Fibroblast of skin of left quadriceps (primary cell): ENCODE data around the gene PLXNA4.
"Not testable (repeated sequence)": the region's sequence is repeated elsewhere in the genome, so short reads cannot be mapped to it uniquely, and the experiment has no call there.

Source experiments
- DNase-seq, 2 experiments: peaks; one replicate each; pipeline ENCODE4 v3.0.0-alpha.2; 2013; ENCODE audit warnings: low read depth in 2 of 2

The PLXNA4 gene

DNA sequence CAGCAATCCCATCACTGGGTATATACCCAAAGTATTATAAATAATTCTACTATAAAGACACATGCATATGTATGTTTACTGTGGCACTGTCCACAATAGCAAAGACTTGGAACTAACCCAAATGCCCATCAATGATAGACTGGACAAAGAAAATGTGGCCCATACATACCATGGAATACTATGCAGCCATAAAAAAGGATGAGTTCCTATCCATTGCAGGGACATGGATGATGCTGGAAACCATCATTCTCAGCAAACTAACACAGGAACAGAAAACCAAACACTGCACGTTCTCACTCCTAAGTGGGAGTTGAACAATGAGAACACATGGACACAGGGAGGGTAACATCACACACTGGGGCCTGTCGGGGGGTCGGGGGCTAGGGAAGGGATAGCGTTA lies 186.2 kb downstream of the PLXNA4 start:
- DNase-seq, result not testable (repeated sequence)

DNA sequence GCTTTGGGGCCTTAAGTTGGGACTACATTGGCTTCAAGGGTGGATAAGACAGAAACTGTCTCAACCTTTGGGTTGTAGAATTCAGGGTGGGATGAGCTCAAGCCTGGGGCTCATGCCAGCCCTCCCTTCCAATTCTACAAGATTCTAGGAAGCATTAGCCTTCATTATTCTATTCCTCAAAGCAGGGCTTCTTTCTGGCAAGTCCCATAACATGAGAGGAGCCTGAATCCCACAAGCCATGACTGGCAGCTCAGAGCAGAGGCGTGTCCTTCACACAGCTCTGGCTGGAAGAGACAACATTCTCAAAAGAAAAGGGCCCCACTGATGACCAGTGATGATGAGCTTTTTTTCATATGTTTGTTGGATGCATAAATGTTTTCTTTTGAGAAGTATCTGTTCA lies 187.6 kb downstream of the PLXNA4 start:
- DNase-seq, result no peak

GRCh38 chr7:132387596-132387995 lies 188.7 kb downstream of the PLXNA4 start:
- no peak for DNase-seq

DNA sequence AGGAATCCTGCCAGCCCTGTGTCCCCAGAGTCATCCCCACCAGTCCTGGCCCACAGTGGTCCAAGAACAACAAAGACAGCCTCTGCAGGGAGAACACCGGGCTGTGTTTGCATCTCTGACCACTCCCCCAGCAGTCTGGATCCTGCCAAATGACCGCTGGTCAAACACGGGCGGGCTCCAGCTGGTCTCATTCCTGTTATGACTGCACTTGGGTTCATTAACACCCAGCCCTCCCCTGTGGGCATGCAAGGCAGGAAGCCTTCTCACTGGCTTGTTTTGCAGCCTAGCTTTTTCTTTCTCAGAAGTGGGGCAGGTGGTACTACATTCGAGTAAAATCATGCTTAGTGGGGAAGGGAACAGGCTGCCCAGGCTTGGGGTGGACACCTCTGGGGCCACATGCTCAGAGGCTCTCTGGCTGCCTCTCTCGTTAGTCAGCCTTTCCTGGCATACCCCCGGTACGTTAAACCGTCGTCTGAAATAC lies 190.0 kb downstream of the PLXNA4 start:
- DNase-seq, result no peak

GRCh38 chr7:132383962-132384361 lies 192.3 kb downstream of the PLXNA4 start:
- no peak for DNase-seq

DNA sequence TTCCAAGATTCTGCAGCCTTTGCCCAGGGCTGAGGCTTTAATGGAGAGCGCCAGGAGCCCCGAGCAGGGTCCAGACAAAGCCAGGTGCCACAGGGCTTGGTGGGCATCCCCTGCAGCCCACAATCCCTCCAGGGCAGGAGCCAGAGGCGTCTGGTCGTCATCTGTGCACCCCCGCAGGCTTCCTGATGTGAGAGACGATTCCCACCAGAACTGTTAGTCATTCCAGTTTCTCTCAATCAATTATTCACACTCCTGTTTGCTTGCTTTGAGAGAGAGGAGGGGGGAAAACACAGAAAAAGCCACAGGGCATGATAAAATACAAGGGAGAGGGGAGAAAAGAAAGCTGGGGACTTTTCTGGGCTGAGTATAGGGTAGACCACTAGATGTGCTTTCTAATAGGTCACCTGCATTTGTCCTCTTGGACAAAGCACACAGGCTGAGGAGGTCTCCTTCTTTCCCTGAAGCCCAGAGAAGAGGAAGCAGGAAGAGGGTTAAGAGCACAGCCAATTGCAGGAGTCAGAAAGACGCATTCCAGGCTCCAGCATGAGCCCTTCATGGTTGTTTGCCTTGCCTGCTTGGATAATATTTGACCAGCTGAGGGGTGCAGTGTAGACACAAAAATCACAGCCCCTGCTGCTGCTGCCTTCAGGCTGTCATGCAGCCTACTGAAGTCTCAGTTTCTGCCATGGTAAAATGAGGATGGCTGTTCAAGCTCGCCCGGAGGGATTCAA lies 194.4 kb downstream of the PLXNA4 start:
- no peak for DNase-seq

DNA sequence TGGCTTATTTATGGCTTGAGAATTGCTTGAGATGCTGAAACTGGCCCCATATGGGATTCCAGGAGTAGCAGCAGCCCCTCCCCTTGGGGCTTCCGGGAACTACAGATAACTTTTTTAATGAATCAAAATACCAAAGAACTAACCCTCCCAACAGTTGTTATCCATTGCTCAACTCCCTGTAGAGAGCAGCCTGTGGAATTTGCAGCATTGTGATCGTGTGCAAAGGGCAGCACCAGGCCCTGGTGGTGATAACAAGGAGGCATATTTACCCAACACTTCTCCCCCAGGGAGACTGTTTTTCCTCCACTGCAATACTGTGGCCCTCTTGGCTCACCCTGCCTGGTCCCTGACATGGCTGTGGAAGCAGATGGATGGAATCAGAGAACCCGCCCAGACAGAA lies 196.2 kb downstream of the PLXNA4 start:
- peak; percentile 81 to 85 for DNase-seq

GRCh38 chr7:132379292-132379691 lies 197.0 kb downstream of the PLXNA4 start:
- DNase-seq, result no peak

DNA sequence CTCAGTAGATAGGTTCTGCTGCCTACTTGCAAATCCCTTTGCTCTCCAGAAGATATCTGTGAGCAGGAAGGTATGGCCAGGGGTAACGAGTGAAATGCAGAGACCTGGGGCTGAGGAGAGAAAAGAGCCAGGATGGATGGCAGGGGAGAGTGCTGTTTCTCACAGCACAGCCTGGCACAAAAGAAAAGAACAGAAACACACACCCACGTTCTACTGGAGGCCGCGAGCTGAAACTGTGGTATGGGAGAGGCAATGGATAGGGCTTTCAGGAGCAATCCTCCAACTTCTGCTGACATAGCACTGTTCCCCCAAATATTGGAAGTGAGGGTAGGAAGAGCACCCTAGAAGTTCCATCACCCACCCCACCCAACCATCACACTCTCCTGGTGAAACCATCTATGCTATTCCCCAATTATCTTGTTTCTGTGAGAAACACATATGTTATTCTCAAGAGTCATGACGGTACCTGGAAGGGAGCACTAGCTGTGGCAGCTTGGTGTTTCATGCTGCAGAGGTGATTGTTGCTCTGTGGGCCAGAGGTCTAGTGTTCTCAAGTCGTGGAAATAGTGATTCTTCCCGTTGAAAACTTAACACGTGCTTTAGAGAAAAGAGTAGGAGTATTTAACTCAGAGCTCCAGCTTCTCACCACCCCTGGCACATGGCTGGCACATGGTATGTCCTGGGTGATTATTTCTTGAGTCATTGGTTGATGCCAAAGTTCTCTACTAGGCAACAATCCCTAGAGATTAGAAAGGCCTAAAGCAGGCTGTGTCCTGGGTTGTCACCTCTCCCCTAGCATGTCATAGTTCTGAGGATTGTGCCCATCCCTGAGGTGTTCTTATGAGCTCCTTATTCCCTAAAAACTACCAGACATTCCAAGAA lies 198.3 kb downstream of the PLXNA4 start:
- DNase-seq, result no peak

GRCh38 chr7:132377015-132377414 lies 199.3 kb downstream of the PLXNA4 start:
- DNase-seq, result no peak

DNA sequence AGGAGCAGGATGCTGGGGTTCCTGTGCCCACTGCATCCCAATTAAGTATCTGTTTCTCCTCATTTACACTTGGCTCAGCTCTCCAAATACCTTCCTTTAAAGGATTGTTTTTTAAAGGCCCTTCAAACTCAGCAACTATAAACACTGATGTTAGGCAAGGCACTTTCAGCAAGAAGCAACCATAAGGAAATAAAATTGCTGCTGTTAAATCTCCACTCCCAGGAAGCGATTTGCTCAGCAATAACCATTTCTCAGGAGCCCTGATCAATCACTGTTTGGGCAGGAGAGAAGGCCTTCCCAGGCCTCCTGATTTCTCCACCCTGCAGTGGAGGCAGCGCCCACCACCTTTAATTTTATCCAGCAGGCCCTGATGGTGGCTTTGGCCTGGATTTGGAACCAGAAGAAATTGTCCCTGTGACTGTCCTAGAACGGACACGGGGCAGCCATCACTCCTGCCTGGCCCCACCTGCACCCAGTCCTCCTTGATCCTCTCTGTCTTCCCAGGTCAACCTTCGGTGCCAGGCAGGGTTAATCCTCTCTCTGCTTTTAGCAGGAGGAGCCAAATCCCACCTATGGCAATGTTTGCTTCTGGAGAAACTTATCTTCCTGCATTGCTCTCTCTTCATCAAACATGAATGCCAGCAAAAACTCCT lies 199.8 kb downstream of the PLXNA4 start:
- no peak for DNase-seq

- DNase-seq, result no peak
Observed at GRCh38 chr7:132373879-132374278, 202.4 kb downstream of the PLXNA4 start.

DNA sequence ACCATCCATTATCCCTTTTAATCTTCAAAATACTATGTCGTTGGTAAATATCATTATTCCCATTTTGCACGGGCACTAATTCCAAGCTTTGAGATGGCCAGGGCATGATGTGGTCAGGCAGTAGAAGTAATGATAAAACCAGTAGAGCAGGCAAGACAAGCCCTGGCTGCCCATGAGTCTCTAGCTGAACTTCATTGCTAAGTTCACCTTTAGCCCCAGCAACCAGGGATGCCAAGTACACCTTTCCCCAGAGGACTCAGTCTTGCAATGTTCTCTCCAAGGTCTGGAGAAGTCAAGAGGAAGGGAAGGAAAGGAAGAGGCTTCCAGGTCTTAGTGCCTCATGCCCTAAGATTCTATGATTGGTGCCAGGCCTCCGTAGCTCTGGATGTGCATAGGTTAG lies 203.2 kb downstream of the PLXNA4 start:
- DNase-seq, result no peak

DNA sequence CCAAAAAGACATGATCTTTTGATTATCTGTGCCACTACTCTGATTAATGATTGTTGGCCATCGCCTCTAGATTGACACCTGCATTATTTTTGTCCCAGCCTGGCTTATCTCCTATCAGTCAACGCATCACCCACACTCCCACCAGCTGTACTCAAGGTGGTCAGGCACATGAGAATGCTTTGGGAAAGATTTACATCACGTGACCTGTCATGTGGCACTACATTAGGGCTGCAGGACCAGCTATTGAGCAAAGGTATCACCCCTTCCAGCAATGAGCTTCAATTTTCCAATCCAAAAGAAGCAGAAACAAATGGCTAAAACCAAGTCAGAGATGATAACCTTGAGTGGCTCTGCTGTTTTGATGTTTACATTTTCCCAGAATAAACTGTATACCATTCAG lies 204.3 kb downstream of the PLXNA4 start:
- DNase-seq, result no peak

GRCh38 chr7:132368246-132368900 lies 207.9 kb downstream of the PLXNA4 start:
- no peak for DNase-seq

- DNase-seq, result no peak
Observed at GRCh38 chr7:132367795-132368194, 208.5 kb downstream of the PLXNA4 start.

DNA sequence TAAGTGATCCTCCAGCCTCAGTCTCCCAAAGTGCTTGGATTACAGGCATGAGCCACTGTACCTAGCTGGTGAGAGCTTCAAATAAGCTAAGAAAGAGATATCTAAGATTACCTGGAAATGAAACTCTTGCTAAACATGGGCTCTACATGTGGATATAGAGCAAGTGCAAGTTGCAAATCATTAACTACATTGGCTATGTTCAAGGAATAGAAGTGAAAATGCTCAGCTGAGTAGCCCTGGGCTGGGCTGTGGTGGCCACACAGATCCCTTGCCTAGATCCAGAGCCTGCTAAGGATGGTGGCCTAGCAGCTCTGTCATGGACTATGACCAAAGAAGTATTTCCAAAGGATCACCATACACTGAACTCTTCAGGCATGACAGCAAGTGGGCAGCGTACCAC lies 209.3 kb downstream of the PLXNA4 start:
- DNase-seq, result no peak

- DNase-seq, result no peak
Observed at GRCh38 chr7:132364226-132364625, 212.0 kb downstream of the PLXNA4 start.

DNA sequence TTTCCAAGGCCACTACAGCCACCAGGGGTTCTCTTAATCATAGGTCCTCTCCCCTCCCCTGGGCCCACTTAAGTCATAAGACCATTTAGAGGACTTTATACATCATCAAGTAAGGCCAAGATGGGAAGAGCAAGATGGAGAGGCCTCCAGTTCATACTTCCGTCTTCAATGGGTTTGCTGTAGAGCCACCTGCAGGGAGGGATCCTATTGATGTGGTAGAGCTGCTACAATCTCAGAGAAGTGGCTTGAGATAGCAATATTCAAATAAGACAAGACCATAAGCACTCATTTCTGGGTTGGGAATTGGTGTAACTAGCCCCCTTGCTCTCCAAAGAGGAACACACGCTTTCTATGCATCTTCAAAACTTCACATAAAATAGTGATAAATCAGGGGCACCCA lies 214.2 kb downstream of the PLXNA4 start:
- DNase-seq, result no peak

DNA sequence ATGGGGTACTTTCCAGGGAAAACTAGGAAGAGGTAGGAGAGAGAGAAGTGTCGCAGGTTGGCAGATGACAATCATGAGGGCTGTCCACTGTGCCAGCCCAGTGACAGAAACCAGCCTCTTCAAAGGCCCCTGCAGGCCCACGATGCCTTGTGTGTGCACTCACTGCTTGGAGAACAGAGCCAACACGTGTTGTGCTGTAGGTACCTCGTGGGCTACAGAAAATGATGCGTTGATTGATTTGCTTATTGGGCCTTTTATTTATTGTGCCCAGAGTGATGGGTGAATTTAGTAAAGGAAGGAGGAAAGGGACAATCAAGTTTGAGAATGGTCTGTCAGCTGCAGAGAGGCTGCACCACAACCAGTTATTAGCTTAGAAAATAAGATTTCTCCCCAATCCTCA lies 215.1 kb downstream of the PLXNA4 start:
- no peak for DNase-seq

GRCh38 chr7:132359743-132360142 lies 216.5 kb downstream of the PLXNA4 start:
- DNase-seq, result no peak

- DNase-seq, result no peak
Observed at GRCh38 chr7:132355048-132355447, 221.2 kb downstream of the PLXNA4 start.
